SK-N-SH treated with all-trans-retinoic acid at 6 μM for 48 hours (cell line): ENCODE results near the gene CNTN1.

ENCODE experiments used
- ARNTL ChIP-seq: fragments of 450-650 bp; formaldehyde crosslinking; IDR thresholded peaks from 2 replicates; pipeline ENCODE4 v1.5.0; 2020; ENCODE audit warnings: low read depth, mild to moderate bottlenecking, moderate library complexity, borderline replicate concordance
- CREB5 ChIP-seq: fragments of 250-450 bp; sonication (Bioruptor Pico); IDR thresholded peaks from 2 replicates; pipeline ENCODE4 v1.5.1; 2020; ENCODE audit warnings: low read depth, mild to moderate bottlenecking, moderate library complexity
- CSDC2 ChIP-seq: fragments of 250-450 bp; sonication (Bioruptor Pico); IDR thresholded peaks from 2 replicates; pipeline ENCODE4 v1.5.0; 2020; ENCODE audit warnings: mild to moderate bottlenecking, moderate library complexity
- CSRNP3 ChIP-seq: fragments of 250-450 bp; sonication (Bioruptor Pico); IDR thresholded peaks from 2 replicates; pipeline ENCODE4 v1.5.1; 2021; ENCODE audit warnings: mild to moderate bottlenecking, moderate library complexity
- PATZ1 ChIP-seq: fragments of 250-450 bp; sonication (Bioruptor Pico); IDR thresholded peaks from 2 replicates; pipeline ENCODE4 v1.8.0; 2020; ENCODE audit warnings: mild to moderate bottlenecking, moderate library complexity, borderline replicate concordance
- RARB ChIP-seq: fragments of 250-450 bp; sonication (Bioruptor Pico); IDR thresholded peaks from 2 replicates; pipeline ENCODE4 v1.8.0; 2021; ENCODE audit warnings: mild to moderate bottlenecking, moderate library complexity
- TCF4 ChIP-seq: fragments of 250-450 bp; sonication (Bioruptor Pico); IDR thresholded peaks from 2 replicates; pipeline ENCODE4 v1.8.0; 2021; ENCODE audit warnings: mild to moderate bottlenecking, moderate library complexity, borderline replicate concordance
- TOX ChIP-seq: fragments of 250-450 bp; sonication (Bioruptor Pico); IDR thresholded peaks from 2 replicates; pipeline ENCODE4 v1.8.0; 2021; ENCODE audit warnings: mild to moderate bottlenecking, moderate library complexity, borderline replicate concordance
- TSHZ2 ChIP-seq: fragments of 250-450 bp; sonication (Bioruptor Pico); IDR thresholded peaks from 2 replicates; pipeline ENCODE4 v1.5.0; 2020; ENCODE audit warnings: mild to moderate bottlenecking, moderate library complexity
- ZFP3 ChIP-seq: fragments of 250-450 bp; sonication (Bioruptor Pico); IDR thresholded peaks from 2 replicates; pipeline ENCODE4 v1.5.0; 2020; ENCODE audit warnings: mild to moderate bottlenecking, moderate library complexity
- ZFP30 ChIP-seq: fragments of 450-650 bp; formaldehyde crosslinking; IDR thresholded peaks from 2 replicates; pipeline ENCODE4 v1.5.0; 2022; ENCODE audit warnings: mild to moderate bottlenecking, moderate library complexity
- ZNF565 ChIP-seq: fragments of 450-650 bp; formaldehyde crosslinking; conservative IDR thresholded peaks from 2 replicates; pipeline ENCODE4 v1.5.0; 2020; ENCODE audit warnings: low read depth, mild to moderate bottlenecking, moderate library complexity

GRCh38 chr12:41026151-41026550 lies 333.9 kb downstream of the CNTN1 start:
- TF ChIP-seq CREB5 (CRISPR knock-in tag) = no peak
- no peak for TF ChIP-seq ARNTL
- no peak for TF ChIP-seq ZFP3 (CRISPR knock-in tag)
- no peak for TF ChIP-seq PATZ1 (CRISPR knock-in tag)
- no peak for TF ChIP-seq ZFP30
- no peak for TF ChIP-seq CSRNP3 (CRISPR knock-in tag)
- no peak for TF ChIP-seq RARB
- TF ChIP-seq TOX (CRISPR knock-in tag) = no peak
- TF ChIP-seq TSHZ2 (CRISPR knock-in tag) = no peak
- TF ChIP-seq CSDC2 (CRISPR knock-in tag) = no peak
- no peak for TF ChIP-seq TCF4
- TF ChIP-seq ZNF565 (CRISPR knock-in tag) = no peak
